ENCODE data around the gene HSD17B2.

- TF ChIP-seq ZNF512 (CRISPR knock-in tag; IDR thresholded peaks at IDR 0.05; ENCODE audit: borderline replicate concordance), result no peak
- TF ChIP-seq SMAD4 (CRISPR knock-in tag; IDR thresholded peaks at IDR 0.05), result no peak
Measured at GRCh38 chr16:82044585-82044911, 9.5 kb downstream of the HSD17B2 start.

Measured in WTC11 (cell line).